CD8-positive, alpha-beta memory T cell (primary cell): ENCODE measurements around the gene DLGAP5. TPM values are rescaled to one million over a fixed set of nuclear protein-coding genes. Genes with fewer than 3 reads are reported as not detected.
A peak's percentile ranks its signal among the peaks of the same experiment; 100 is the strongest.

Source experiments
- CTCF ChIA-PET: fragments of 350-600 bp; sonication (Branson Sonifier 250); formaldehyde crosslinking; loops from one replicate; lab custom pipeline; 2021; ENCODE audit warnings: antibody characterized with exemption; lab: Charles Lee
- POLR2A ChIA-PET: fragments of 350-600 bp; sonication (Branson Sonifier 250); formaldehyde crosslinking; loops from one replicate; lab custom pipeline; 2021; ENCODE audit warnings: antibody characterized with exemption; lab: Charles Lee
- DNase-seq, 5 donors: peaks; one replicate each; pipeline versions ENCODE4 v3.0.0 to v3.0.0-alpha.2; 2020 to 2022; ENCODE audit warnings: mixed read lengths in 1 of 5
- H3K27ac ChIP-seq: one replicate; pipeline ENCODE4 v1.7.0; 2013; ENCODE audit warnings: low read depth, mild to moderate bottlenecking, low read length, moderate library complexity
- H3K27me3 ChIP-seq: 2 replicates; pipeline ENCODE4 v1.7.0; 2013; ENCODE audit warnings: low read length, mild to moderate bottlenecking; ENCODE audit not compliant: insufficient read depth, poor library complexity, severe bottlenecking
- H3K36me3 ChIP-seq: 2 replicates; pipeline ENCODE4 v1.7.0; 2013; ENCODE audit warnings: mild to moderate bottlenecking, low read length, moderate library complexity; ENCODE audit not compliant: insufficient read depth
- H3K4me1 ChIP-seq: 2 replicates; pipeline ENCODE4 v1.7.0; 2013; ENCODE audit warnings: mild to moderate bottlenecking, low read length, moderate library complexity; ENCODE audit not compliant: insufficient read depth
- H3K4me3 ChIP-seq: 2 replicates; pipeline ENCODE4 v1.7.0; 2013; ENCODE audit warnings: mild to moderate bottlenecking, low read length
- H3K9me3 ChIP-seq: 2 replicates; pipeline ENCODE4 v1.7.0; 2013; ENCODE audit warnings: mild to moderate bottlenecking, low read length
- H3K27ac Mint-ChIP-seq, 8 donors: one replicate each; pipeline ENCODE4 v1.8.0; 2020 to 2021; ENCODE audit warnings: mixed read lengths in 8 of 8, mild to moderate bottlenecking in 6 of 8, inconsistent platforms in 3 of 8, moderate library complexity in 3 of 8
- H3K27me3 Mint-ChIP-seq, 2 donors: one replicate each; pipeline ENCODE4 v1.8.0; 2020 to 2021; ENCODE audit warnings: mixed read lengths in 2 of 2, mild to moderate bottlenecking in 1 of 2, moderate library complexity in 1 of 2
- H3K36me3 Mint-ChIP-seq, 3 donors: one replicate each; pipeline ENCODE4 v1.8.0; 2020 to 2021; ENCODE audit warnings: mixed read lengths in 3 of 3, inconsistent platforms in 1 of 3, mild to moderate bottlenecking in 1 of 3
- H3K4me1 Mint-ChIP-seq, 3 donors: one replicate each; pipeline ENCODE4 v1.8.0; 2020 to 2021; ENCODE audit warnings: mixed read lengths in 3 of 3, inconsistent platforms in 1 of 3, mild to moderate bottlenecking in 1 of 3
- H3K4me3 Mint-ChIP-seq, 7 donors: one replicate each; pipeline ENCODE4 v1.8.0; 2020 to 2021; ENCODE audit warnings: mixed read lengths in 7 of 7, mild to moderate bottlenecking in 6 of 7, moderate library complexity in 4 of 7, inconsistent platforms in 2 of 7
- H3K9me3 Mint-ChIP-seq, 5 donors: one replicate each; pipeline ENCODE4 v1.8.0; 2020 to 2022; ENCODE audit warnings: mixed read lengths in 5 of 5, mild to moderate bottlenecking in 3 of 5, moderate library complexity in 2 of 5, inconsistent platforms in 1 of 5
- polyA plus RNA-seq: library from polyadenylated mRNA; unstranded; fragments of 300-500 nt; fragmentation: Illumina TruSeq; gene quantifications from one replicate; pipeline ENCODE4 v1.2.3, GENCODE V29; 2021
- total RNA-seq, 2 experiments: library from RNA; stranded (reverse); gene quantifications; one replicate each; pipeline ENCODE4 v1.2.3, GENCODE V29; 2021

The DLGAP5 gene
- total and polyA plus RNA-seq, 3 experiments from 2014 or later: 0.21 to 38.8 (median 36.0) TPM

DNA sequence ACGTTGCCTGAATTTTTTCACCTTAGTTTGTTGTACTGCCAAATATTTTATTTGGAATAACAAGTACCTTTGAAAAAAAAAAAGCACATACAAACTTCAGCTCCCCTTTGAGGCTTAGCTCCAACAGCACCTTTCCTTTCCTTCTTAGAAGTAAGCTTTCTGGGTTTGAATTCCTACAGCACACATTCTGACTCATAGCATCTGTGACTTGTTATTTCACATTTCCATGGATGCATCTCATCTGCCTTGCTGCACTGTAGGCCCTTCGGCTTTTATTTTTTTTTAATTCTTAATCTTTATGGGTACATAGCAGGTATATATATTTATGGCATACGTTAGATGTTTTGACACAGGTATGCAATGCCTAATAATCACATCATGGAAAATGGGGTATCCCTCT, 55.1 kb downstream of the DLGAP5 start:
- Mint-ChIP-seq H3K27me3 (no peaks in the 10 kb centered on the region), H3K4me1 (peaks cover 6 to 21% (median 13%) of the 10 kb centered on the region in 3 donors), H3K4me3 (no peak overlapping the region), H3K27ac (no peak overlapping the region), H3K36me3 (peaks cover 8 to 32% (median 12%) of the 10 kb centered on the region in 3 donors), H3K9me3 (no peaks in the 10 kb centered on the region)
- H3K27ac ChIP-seq: no peak overlapping the region
- no peaks in the 10 kb centered on the region for H3K27me3 ChIP-seq
- CTCF ChIA-PET: interaction anchor here (1.5 kb wide), 1 partner anchor 34 kb away, joined by 3 read pairs; no protein-coding TSS in a partner anchor
- H3K9me3 ChIP-seq: no peaks in the 10 kb centered on the region
- no peaks in the 10 kb centered on the region for H3K36me3 ChIP-seq
- H3K4me3 ChIP-seq: no peak overlapping the region
- POLR2A ChIA-PET: interaction anchor here (0.6 to 0.7 kb wide), 2 partner anchors 34 to 55 kb away, joined by 3 to 4 read pairs; partner anchors contain the start of gene DLGAP5
- DNase-seq: no peak
- no peaks in the 10 kb centered on the region for H3K4me1 ChIP-seq

DNA sequence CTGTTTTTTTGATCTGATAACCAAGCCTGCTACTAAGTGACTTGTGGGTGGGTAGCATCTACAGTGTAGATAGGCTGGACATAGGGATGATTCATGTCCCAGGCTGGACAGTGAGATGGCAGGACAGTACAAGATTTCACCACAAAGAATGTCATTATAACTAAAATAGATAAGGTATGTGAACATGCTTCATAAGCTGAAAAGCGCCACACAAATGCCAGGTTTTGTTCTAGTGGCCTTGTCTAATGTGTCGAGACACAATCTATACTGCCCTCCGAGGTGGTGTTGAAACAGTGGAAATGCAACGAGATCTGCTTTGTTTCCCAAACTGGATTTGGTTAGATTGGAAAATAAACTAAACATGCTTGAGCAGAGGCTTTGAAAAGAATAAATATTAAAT, 58.0 kb downstream of the DLGAP5 start:
- Histone ChIP-seq H3K27ac (no peak overlapping the region), H3K4me1 (peaks cover 7% of the 10 kb centered on the region), H3K36me3 (no peaks in the 10 kb centered on the region), H3K9me3 (no peaks in the 10 kb centered on the region), H3K27me3 (no peaks in the 10 kb centered on the region), H3K4me3 (no peak overlapping the region)
- no peak overlapping the region for H3K27ac Mint-ChIP-seq
- ChIA-PET CTCF (interaction anchor here (2.0 kb wide), 1 partner anchor 44 kb away, joined by 9 read pairs; no protein-coding TSS in a partner anchor), POLR2A (no interaction called here)
- no peaks in the 10 kb centered on the region for H3K27me3 Mint-ChIP-seq
- no peaks in the 10 kb centered on the region for H3K9me3 Mint-ChIP-seq
- no peak overlapping the region for H3K4me3 Mint-ChIP-seq
- H3K4me1 Mint-ChIP-seq: peaks cover 17 to 39% (median 26%) of the 10 kb centered on the region in 3 donors
- DNase-seq: no peak
- H3K36me3 Mint-ChIP-seq: peaks cover 0 to 7% (median 0%) of the 10 kb centered on the region in 3 donors

DNA sequence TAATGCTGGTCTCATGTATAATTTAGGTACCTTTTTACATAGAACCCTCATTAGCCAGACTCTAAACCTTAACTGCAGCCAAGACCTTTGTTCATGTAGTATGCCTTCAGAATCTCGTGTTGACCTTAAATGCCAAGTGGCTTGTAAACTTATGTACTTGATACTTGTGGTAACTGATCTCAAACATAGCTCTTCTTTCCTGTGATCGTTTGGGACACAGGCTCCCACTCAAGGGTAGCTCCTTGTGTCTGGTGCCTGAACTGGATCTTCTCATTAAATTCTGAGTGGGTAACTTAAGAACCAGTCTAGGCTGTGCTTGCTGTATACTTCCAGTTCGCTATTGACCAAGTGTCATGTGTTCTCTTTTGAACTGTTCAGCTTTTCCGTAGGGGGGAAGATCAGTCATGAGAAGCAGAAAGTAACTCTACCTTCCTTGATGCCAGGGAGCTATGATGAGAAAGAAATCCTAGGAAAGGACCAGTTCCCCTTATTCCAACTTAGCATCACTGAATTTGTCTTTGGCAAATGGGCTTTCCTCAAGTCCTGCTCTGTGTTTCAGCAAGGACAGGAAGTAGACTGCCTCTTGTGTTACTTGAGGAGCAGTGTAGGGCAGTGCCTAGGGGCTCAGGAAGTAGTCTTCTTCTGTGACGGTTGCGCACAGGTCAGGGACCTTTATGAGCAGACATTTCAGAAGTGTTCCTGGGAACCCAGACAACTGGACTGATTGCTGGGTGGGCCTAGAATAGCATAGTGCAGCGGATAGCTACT, 59.8 kb downstream of the DLGAP5 start:
- Histone ChIP-seq H3K27ac (no peak overlapping the region), H3K9me3 (no peaks in the 10 kb centered on the region), H3K36me3 (no peaks in the 10 kb centered on the region), H3K4me3 (no peak overlapping the region), H3K27me3 (no peaks in the 10 kb centered on the region), H3K4me1 (peaks cover 7% of the 10 kb centered on the region)
- Mint-ChIP-seq H3K4me3 (peak overlapping the region; percentile 49 to 91 (median 80)), H3K27me3 (no peaks in the 10 kb centered on the region), H3K4me1 (peaks cover 18 to 39% (median 25%) of the 10 kb centered on the region in 3 donors), H3K36me3 (peaks cover 0 to 3% (median 0%) of the 10 kb centered on the region in 3 donors), H3K9me3 (no peaks in the 10 kb centered on the region), H3K27ac (peak overlapping the region in 7 of 8 donors; percentile 4 to 94 (median 81))
- ChIA-PET POLR2A (interaction anchor here (1.4 to 1.5 kb wide), 2 partner anchors 29 to 33 kb away, joined by 3 to 4 read pairs; no protein-coding TSS in a partner anchor), CTCF (interaction anchor here (0.8 to 4.9 kb wide), 6 partner anchors 28 to 80 kb away, joined by 3 to 32 read pairs (median 8); partner anchors contain the start of gene MAPK1IP1L)
- DNase-seq: no peak

DNA sequence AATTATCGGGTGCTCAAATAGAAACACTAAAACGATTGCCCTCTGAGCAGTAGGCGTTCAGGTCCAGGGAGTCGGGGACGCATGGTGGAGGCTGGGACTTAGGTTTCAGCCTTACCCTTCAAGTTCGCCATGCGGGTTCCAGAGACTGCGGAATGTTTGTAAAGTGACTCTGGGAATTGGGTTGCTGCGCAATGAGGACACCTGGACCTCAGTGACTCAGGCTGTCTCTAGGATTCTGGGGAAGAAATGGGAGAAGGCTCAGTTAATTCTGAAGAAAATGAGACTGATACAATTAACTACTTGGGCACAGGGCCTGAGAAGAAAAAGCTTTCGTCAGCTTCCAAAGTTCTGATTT, 61.2 kb downstream of the DLGAP5 start:
- H3K9me3 ChIP-seq: no peaks in the 10 kb centered on the region
- Mint-ChIP-seq H3K36me3 (peaks cover 0 to 3% (median 0%) of the 10 kb centered on the region in 3 donors), H3K4me3 (peak overlapping the region; percentile 80 to 91 (median 85)), H3K27me3 (no peaks in the 10 kb centered on the region), H3K27ac (peak overlapping the region in 7 of 8 donors; percentile 29 to 90 (median 77)), H3K9me3 (no peaks in the 10 kb centered on the region), H3K4me1 (peaks cover 32 to 47% (median 37%) of the 10 kb centered on the region in 3 donors)
- H3K4me3 ChIP-seq: peak overlapping the region; percentile 51
- peaks cover 16% of the 10 kb centered on the region for H3K4me1 ChIP-seq
- ChIA-PET CTCF (interaction anchor here (1.0 to 4.9 kb wide), 5 partner anchors 19 to 40 kb away, joined by 3 to 32 read pairs (median 3); no protein-coding TSS in a partner anchor), POLR2A (interaction anchor here (0.7 to 2.8 kb wide), 3 partner anchors 27 to 79 kb away, joined by 4 to 38 read pairs (median 5); partner anchors contain the start of gene MAPK1IP1L)
- no peaks in the 10 kb centered on the region for H3K36me3 ChIP-seq
- H3K27me3 ChIP-seq: no peaks in the 10 kb centered on the region
- no peak overlapping the region for H3K27ac ChIP-seq
- no peak for DNase-seq

DNA sequence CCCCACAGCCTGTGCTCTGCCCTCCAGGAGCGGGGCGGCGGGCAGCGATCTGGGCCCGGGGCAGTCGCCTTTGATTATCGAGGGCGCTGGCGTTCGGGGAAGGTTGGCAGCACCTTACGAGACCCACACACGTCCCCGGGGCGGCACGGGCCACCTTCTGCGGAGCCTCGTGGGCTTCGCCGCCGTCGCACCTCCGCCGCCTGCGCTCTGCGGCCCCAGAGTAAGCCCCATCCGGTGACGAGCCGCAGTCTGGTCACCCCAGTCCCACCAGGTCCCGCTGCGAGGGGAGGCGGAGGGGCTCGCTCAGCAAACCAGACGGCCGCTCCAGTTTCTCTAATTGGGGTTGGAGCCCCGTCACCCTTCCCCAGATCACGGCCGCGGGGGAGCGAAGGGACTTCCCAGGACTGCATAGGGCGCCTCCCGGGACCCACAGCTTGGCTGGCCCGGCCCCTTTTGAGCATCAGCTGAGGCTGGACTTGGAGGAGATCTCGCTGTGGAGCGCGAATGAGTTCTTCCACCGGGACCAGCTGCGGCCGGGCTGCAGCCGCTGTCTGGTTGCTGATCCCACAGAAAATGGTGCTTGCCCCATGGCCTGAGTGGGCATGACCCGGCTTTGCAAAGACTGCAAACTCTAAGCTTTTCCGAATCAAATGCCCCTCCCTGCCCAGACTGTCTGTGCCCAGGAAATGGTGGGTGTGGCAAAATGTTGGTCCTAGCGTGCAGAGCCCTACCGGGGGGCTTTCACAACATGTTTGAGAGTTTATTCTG, 61.8 kb downstream of the DLGAP5 start:
- H3K36me3 ChIP-seq: no peaks in the 10 kb centered on the region
- CTCF ChIA-PET: interaction anchor here (1.0 to 4.9 kb wide), 7 partner anchors 15 to 565 kb away, joined by 3 to 32 read pairs (median 3); no protein-coding TSS in a partner anchor
- DNase-seq: peak; percentile 18 to 77 (median 50)
- no peaks in the 10 kb centered on the region for H3K9me3 Mint-ChIP-seq
- H3K27ac ChIP-seq: no peak overlapping the region
- H3K4me3 ChIP-seq: peak overlapping the region; percentile 51
- POLR2A ChIA-PET: interaction anchor here (0.7 to 2.8 kb wide), 5 partner anchors 26 to 78 kb away, joined by 4 to 38 read pairs (median 5); partner anchors contain the start of gene MAPK1IP1L
- H3K27ac Mint-ChIP-seq: peak overlapping the region; percentile 53 to 90 (median 76)
- peaks cover 38 to 51% (median 41%) of the 10 kb centered on the region in 3 donors for H3K4me1 Mint-ChIP-seq
- no peaks in the 10 kb centered on the region for H3K27me3 Mint-ChIP-seq
- peak overlapping the region; percentile 80 to 91 (median 85) for H3K4me3 Mint-ChIP-seq
- H3K9me3 ChIP-seq: no peaks in the 10 kb centered on the region
- H3K36me3 Mint-ChIP-seq: peaks cover 0 to 3% (median 0%) of the 10 kb centered on the region in 3 donors
- H3K27me3 ChIP-seq: no peaks in the 10 kb centered on the region
- H3K4me1 ChIP-seq: peaks cover 18% of the 10 kb centered on the region

DNA sequence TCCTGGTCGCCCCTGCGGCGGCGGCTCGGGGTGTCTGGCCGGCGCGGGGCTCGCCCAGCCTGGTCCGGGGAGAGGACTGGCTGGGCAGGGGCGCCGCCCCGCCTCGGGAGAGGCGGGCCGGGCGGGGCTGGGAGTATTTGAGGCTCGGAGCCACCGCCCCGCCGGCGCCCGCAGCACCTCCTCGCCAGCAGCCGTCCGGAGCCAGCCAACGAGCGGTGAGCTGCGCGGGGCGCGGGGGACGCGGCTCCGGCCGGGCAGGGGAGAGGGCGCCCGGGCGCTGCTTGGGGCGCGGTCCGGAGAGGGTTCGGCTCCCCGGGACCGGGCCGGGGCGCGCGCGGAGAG, 62.3 kb downstream of the DLGAP5 start, which contains the start of gene LGALS3:
TSS of gene LGALS3 (plus strand) at position 167 of the 342 bp plus-strand sequence. CDS start 8,122 bp downstream, outside the sequence.
- Mint-ChIP-seq H3K27me3 (no peaks in the 10 kb centered on the region), H3K36me3 (peaks cover 0 to 3% (median 0%) of the 10 kb centered on the region in 3 donors), H3K4me1 (peaks cover 38 to 51% (median 41%) of the 10 kb centered on the region in 3 donors), H3K27ac (peak within 1 kb of the TSS; percentile 53 to 90 (median 78)), H3K9me3 (no peaks in the 10 kb centered on the region), H3K4me3 (peak within 1 kb of the TSS; percentile 81 to 91 (median 85))
- DNase-seq: peak in 4 of 5 donors; percentile 32 to 57 (median 37)
- Histone ChIP-seq H3K9me3 (no peaks in the 10 kb centered on the region), H3K4me1 (peaks cover 18% of the 10 kb centered on the region), H3K36me3 (no peaks in the 10 kb centered on the region), H3K4me3 (peak within 1 kb of the TSS; percentile 51), H3K27me3 (no peaks in the 10 kb centered on the region), H3K27ac (no peak within 1 kb of the TSS)
- ChIA-PET POLR2A (interaction anchor here (1.2 to 2.8 kb wide), 3 partner anchors 26 to 35 kb away, joined by 4 to 38 read pairs (median 6); no protein-coding TSS in a partner anchor), CTCF (interaction anchor here (1.0 to 4.9 kb wide), 7 partner anchors 14 to 565 kb away, joined by 3 to 32 read pairs (median 3); no protein-coding TSS in a partner anchor)

DNA sequence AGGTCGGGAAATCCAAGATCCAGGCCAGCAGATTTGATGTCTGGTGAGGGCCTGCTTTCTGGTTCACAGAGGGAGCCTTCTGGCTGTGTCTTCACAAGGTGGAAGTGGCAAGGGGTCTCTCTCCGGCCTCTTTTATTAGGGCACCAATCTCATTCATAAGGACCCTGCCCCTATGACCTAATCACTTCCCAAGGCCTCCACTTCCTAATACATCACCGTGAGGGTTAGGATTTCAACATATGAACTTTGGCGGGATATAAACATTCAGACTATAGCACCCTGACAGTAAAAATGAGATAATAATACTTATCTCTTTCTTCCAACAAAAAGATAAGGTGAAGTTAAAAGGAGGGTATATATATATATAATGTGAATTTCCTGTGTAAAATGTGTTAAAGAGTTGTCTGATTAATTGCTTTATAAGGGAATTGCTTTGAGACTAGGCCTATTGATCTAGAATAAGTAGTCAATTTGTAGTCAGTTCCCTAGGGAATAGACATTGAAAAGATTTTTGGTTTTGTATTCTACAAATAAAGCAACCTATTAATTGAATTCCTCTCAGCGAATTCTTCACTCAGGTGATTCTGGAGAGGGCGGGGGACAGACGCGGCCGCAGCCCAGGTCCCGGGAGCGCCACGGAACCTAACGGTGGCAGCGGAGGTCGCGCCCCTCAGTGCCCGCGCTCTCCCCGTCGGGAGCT, 62.8 kb downstream of the DLGAP5 start:
- H3K4me1 ChIP-seq: peaks cover 18% of the 10 kb centered on the region
- H3K27ac ChIP-seq: no peak overlapping the region
- H3K27me3 ChIP-seq: no peaks in the 10 kb centered on the region
- Mint-ChIP-seq H3K27me3 (no peaks in the 10 kb centered on the region), H3K4me3 (peak overlapping the region; percentile 81 to 91 (median 84)), H3K9me3 (no peaks in the 10 kb centered on the region), H3K4me1 (peaks cover 38 to 52% (median 40%) of the 10 kb centered on the region in 3 donors), H3K36me3 (peaks cover 0 to 3% (median 0%) of the 10 kb centered on the region in 3 donors), H3K27ac (peak overlapping the region in 7 of 8 donors; percentile 32 to 82 (median 70))
- ChIA-PET CTCF (interaction anchor here (1.2 to 4.9 kb wide), 5 partner anchors 14 to 564 kb away, joined by 3 to 32 read pairs (median 4); no protein-coding TSS in a partner anchor), POLR2A (interaction anchor here (0.6 to 2.8 kb wide), 4 partner anchors 19 to 35 kb away, joined by 3 to 38 read pairs (median 5); no protein-coding TSS in a partner anchor)
- no peak overlapping the region for H3K4me3 ChIP-seq
- H3K36me3 ChIP-seq: no peaks in the 10 kb centered on the region
- no peaks in the 10 kb centered on the region for H3K9me3 ChIP-seq
- DNase-seq: no peak
